HG02884 (cell line): ENCODE measurements around the gene ZSWIM7.

Experiments
- ATAC-seq: cut with Tn5 transposase; IDR thresholded peaks from one replicate; pipeline ENCODE4 v1.9.1; 2021; ENCODE audit warnings: mild to moderate bottlenecking, moderate library complexity; ENCODE audit not compliant: unreplicated experiment

Gene ZSWIM7

GRCh38 chr17:15935891-15936290 lies 63.6 kb downstream of the ZSWIM7 start:
- no peak for ATAC-seq

GRCh38 chr17:15934866-15935265 lies 64.6 kb downstream of the ZSWIM7 start:
- ATAC-seq, result no peak

GRCh38 chr17:15931394-15931793 lies 68.1 kb downstream of the ZSWIM7 start:
- no peak for ATAC-seq

GRCh38 chr17:15930426-15930825 lies 69.1 kb downstream of the ZSWIM7 start:
- no peak for ATAC-seq

- no peak for ATAC-seq
These were observed 69.6 kb downstream of the ZSWIM7 start for GRCh38 chr17:15929941-15930340.

GRCh38 chr17:15928286-15928785 lies 71.2 kb downstream of the ZSWIM7 start:
- ATAC-seq, result no peak
